Nephron (organoid): ENCODE measurements around the gene OCSTAMP.

Experiments used
- H3K27ac Mint-ChIP-seq, 3 experiments: 2 replicates each; pipeline ENCODE4 v1.8.0; 2020; ENCODE audit warnings: mixed read lengths in 3 of 3, mild to moderate bottlenecking in 2 of 3, moderate library complexity in 1 of 3
- H3K27me3 Mint-ChIP-seq: 2 replicates; pipeline ENCODE4 v1.8.0; 2021; ENCODE audit warnings: low read depth, mild to moderate bottlenecking, moderate library complexity, mixed read lengths
- H3K36me3 Mint-ChIP-seq: 2 replicates; pipeline ENCODE4 v1.8.0; 2020; ENCODE audit warnings: low read depth, mixed read lengths
- H3K4me1 Mint-ChIP-seq: 2 replicates; pipeline ENCODE4 v1.8.0; 2020; ENCODE audit warnings: mixed read lengths
- H3K4me3 Mint-ChIP-seq, 3 experiments: 2 replicates each; pipeline ENCODE4 v1.8.0; 2020; ENCODE audit warnings: mild to moderate bottlenecking in 3 of 3, mixed read lengths in 3 of 3, moderate library complexity in 2 of 3
- H3K9me3 Mint-ChIP-seq: 2 replicates; pipeline ENCODE4 v1.8.0; 2020; ENCODE audit warnings: mixed read lengths
- TF ChIP-seq, protein P1 (sequence below), 3 experiments: fragments of 200-600 bp; sonication (generic); IDR thresholded peaks; one replicate each; pipeline ENCODE4 v1.5.0; 2021; ENCODE audit warnings: antibody characterized with exemption in 3 of 3; ENCODE audit not compliant: unreplicated experiment in 3 of 3

Gene OCSTAMP

DNA sequence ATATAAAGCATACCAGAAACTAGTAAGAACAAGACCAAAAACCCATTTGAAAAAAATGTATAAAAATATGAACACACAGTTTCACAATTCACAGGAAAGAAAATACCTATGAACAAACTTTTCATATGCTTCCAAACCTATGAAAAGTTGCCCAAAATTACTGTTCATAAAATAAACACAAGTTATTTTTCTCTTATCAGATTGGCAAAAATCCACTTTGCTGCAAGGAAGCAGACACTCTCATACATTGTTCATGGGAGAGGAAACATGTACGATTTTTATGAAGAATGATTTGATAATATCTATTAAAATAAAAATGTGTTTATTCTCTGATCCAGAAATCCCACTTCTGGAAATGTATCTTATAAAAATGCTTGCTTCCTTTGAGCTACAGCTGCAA lies 40.0 kb upstream of the OCSTAMP start:
- no peak overlapping the region for H3K27ac Mint-ChIP-seq
- H3K27me3 Mint-ChIP-seq, result no peaks in the 10 kb centered on the region
- TF ChIP-seq, protein P1, sequence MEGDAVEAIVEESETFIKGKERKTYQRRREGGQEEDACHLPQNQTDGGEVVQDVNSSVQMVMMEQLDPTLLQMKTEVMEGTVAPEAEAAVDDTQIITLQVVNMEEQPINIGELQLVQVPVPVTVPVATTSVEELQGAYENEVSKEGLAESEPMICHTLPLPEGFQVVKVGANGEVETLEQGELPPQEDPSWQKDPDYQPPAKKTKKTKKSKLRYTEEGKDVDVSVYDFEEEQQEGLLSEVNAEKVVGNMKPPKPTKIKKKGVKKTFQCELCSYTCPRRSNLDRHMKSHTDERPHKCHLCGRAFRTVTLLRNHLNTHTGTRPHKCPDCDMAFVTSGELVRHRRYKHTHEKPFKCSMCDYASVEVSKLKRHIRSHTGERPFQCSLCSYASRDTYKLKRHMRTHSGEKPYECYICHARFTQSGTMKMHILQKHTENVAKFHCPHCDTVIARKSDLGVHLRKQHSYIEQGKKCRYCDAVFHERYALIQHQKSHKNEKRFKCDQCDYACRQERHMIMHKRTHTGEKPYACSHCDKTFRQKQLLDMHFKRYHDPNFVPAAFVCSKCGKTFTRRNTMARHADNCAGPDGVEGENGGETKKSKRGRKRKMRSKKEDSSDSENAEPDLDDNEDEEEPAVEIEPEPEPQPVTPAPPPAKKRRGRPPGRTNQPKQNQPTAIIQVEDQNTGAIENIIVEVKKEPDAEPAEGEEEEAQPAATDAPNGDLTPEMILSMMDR (IDR thresholded peaks at IDR 0.05; ENCODE audit: unreplicated experiment in 3 of 3), result no peak
- no peaks in the 10 kb centered on the region for H3K4me1 Mint-ChIP-seq
- peaks cover 4% of the 10 kb centered on the region for H3K36me3 Mint-ChIP-seq
- no peak overlapping the region for H3K4me3 Mint-ChIP-seq
- H3K9me3 Mint-ChIP-seq, result peaks cover 4% of the 10 kb centered on the region

DNA sequence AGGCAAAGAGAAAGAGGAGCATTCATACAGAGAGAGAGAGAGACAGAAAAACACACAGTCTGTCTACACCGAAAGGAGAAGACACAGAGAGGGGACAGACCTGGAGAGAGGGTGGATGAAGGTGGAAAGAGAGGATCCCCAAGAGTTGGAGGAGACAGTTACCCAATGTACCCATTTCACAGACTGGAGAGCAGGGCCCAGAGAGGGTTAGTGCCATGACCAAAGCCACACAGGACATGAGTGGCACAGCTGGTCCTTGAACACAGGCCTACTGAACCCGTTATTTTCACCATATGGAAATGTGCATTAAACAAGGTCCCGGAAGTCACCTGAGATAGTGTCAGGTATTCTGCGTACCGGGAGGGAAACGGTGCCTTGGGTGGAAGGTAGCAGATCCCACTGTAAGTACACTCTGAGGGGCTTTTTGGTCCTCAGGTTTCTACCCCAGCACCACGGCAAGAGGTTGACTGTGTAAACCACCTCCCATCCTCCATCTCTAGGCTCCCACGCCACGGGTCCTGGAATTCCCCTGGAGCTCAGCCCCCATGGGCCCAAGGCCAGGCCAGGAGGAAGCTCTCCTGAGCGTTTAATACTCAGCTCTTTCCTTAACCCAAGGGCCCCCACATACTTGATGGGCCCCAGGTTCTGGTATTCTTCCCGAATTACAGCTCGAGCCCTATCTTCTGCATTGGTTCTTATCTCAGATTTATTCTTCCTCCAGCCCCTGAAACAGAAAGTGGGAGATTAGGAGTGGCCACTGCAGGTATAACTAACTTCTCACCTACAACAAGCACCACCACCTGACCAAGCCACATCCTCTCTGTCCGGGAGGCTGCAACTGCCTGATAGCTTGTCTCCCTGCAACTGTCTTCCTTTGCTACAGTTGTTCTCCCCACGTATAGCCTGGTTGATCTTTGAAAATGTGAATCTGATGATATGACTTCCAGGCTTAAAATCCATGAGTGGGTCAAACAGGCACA lies 38.4 kb upstream of the OCSTAMP start:
- H3K36me3 Mint-ChIP-seq, result peaks cover 4% of the 10 kb centered on the region
- H3K27me3 Mint-ChIP-seq, result no peaks in the 10 kb centered on the region

DNA sequence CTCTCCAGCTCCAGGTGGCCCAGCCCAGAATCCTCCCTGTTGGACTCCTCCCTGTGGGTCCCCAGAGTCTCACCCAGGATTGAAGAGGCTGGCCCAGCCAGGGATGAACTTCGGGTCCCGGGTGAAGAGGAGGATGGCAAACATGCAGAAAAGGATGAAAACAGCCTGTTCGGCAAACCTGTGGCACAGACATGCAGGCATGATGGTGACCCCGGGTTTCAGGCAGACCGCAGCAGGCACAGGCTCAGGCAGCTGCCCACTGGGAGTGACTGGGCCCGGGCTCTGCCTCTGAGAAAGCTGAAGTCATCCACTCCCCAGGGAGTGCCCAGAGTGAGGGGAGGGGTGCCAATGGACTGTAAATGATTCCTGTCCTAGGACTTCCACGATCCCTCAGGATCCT lies 37.5 kb upstream of the OCSTAMP start:
- H3K27me3 Mint-ChIP-seq, result no peaks in the 10 kb centered on the region
- TF ChIP-seq, protein P1 (IDR thresholded peaks at IDR 0.05; ENCODE audit: unreplicated experiment in 3 of 3), result no peak
- no peaks in the 10 kb centered on the region for H3K4me1 Mint-ChIP-seq
- no peak overlapping the region for H3K4me3 Mint-ChIP-seq
- peaks cover 3% of the 10 kb centered on the region for H3K36me3 Mint-ChIP-seq
- H3K27ac Mint-ChIP-seq, result no peak overlapping the region
- peaks cover 4% of the 10 kb centered on the region for H3K9me3 Mint-ChIP-seq

More for the DNA sequence above, 38.4 kb upstream of the OCSTAMP start:
- no peaks in the 10 kb centered on the region for H3K4me1 Mint-ChIP-seq
- TF ChIP-seq, protein P1 (IDR thresholded peaks at IDR 0.05; ENCODE audit: unreplicated experiment in 3 of 3), result no peak
- H3K27ac Mint-ChIP-seq, result no peak overlapping the region
- peaks cover 4% of the 10 kb centered on the region for H3K9me3 Mint-ChIP-seq
- H3K4me3 Mint-ChIP-seq, result no peak overlapping the region

DNA sequence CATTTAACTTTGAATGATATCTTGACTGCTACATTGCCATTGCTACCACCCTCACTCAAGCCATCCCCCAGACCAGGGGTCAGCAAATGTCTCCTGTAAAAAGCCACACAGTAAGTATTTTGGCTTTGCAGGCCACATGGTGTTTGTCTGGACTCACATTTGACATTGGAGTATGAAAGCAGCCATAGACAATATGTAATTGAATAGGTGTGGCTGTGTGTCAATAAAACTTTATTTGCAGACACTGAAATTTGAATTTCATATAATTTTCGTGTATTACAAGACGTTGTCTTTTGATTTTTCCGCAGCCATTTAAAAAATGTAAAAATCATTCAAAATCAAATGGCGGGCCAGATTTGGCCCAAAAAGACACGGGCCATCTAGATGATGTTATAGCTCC lies 36.3 kb upstream of the OCSTAMP start:
- Mint-ChIP-seq H3K4me1 (no peaks in the 10 kb centered on the region), H3K9me3 (no peaks in the 10 kb centered on the region), H3K27ac (no peak overlapping the region), H3K36me3 (peaks cover under 1% of the 10 kb centered on the region), H3K4me3 (no peak overlapping the region), H3K27me3 (no peaks in the 10 kb centered on the region)
- TF ChIP-seq, protein P1 (IDR thresholded peaks at IDR 0.05; ENCODE audit: unreplicated experiment in 3 of 3), result no peak

DNA sequence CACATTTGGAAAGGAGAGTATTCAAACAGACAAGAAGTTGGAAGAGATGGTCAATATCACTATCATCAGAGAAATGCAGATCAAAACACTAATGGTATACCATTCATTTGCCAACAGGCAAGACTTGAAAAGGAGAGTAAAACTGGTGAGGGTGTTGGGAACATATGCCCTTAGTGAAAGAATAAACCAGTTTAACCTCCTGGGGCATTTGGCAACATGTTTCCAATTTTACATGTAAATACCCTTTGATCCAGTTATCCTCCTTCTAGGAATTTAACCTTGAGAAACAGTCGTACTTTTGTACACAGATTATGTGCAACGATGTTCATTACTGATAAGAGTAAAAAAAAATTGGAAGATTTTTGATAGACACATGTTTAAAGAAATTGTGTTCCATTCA lies 34.1 kb upstream of the OCSTAMP start:
- H3K27ac Mint-ChIP-seq, result no peak overlapping the region
- H3K4me1 Mint-ChIP-seq, result no peaks in the 10 kb centered on the region
- no peak overlapping the region for H3K4me3 Mint-ChIP-seq
- peaks cover 3% of the 10 kb centered on the region for H3K9me3 Mint-ChIP-seq
- H3K36me3 Mint-ChIP-seq, result peaks cover 5% of the 10 kb centered on the region
- TF ChIP-seq, protein P1 (IDR thresholded peaks at IDR 0.05; ENCODE audit: unreplicated experiment in 3 of 3), result no peak
- peaks cover 3% of the 10 kb centered on the region for H3K27me3 Mint-ChIP-seq
